ENCODE results near the gene HEY2.
A peak's percentile ranks its signal among the peaks of the same experiment; 100 is the strongest.
"Not testable (repeated sequence)": the region's sequence is repeated elsewhere in the genome, so short reads cannot be mapped to it uniquely, and the experiment has no call there.

The HEY2 gene

DNA sequence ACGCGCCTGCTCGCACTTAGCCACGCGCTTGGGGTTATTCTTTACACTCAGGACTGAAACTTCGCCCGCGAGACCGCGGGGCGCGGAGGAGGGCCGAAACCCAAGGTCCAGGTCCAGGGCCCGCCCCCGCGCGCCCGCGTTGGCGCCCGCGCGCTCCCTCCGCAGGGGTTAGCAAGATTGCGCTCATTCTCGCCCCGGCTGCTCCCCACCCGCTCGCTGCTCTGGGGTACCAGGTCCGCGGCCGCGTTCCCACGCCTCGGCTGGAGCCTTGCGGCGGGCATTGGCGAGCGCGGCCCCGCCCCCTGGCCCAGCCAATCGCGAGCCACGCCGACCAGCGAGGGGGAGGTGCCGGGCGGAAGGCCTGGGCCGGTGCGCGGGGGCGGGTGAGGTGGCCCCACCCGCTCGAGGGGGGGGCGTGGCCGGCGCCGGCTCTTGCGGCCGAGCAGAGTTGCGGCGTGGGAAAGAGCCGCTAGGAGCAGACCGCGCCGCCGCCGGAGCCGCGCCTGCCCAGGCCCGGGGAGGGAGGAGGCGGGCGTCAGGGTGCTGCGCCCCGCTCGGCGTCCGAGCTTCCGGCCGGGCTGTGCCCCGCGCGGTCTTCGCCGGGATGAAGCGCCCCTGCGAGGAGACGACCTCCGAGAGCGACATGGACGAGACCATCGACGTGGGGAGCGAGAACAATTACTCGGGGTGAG is at the start of gene HEY2:
TSS of gene HEY2 (plus strand) at position 460 of the 692 bp plus-strand sequence. CDS start at position 605, 145 bp downstream.
- intact Hi-C loops (cut with DNase I) = no loop called here
- peak; percentile 84 to 99 (median 90) for DNase-seq

DNA sequence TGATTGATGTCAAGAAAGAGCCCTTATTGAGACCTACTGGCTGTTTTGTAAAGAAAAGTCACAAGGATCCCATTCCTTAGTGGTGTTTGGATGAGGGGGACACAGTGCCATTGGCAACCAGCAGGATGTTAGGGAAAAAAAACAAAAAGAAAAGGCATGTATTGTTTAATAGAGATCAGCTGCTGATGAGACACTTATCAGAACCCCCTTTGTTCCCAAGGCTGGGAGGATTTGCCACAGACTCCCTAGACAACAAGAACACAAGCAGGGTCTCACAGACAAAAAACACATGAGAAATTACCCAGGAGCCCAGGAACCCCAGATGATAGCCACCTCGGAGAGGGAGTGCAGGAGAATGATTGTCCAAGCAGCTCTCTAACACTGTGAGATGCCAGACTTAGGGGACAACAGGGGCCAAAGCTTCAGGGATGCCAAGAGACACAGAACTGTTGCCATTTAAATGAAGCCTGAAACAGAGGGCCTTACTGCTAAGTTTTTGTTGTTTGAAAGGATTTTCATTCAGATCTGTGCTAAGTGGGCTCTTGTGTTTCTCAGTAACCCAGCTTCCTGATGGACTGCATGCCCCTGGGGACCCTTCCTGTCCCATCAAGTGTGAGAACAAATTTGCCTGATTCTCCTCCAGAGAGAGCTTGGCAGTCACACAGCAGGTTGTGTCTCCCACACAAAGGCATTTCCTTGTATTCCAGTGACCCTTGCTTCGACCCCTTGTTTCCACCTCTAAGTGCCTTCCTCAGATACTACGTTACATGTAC is 48.7 kb upstream of the HEY2 start:
- DNase-seq = peak in 4 of 10 donors; percentile 10 to 80 (median 27)
- intact Hi-C loops (cut with DNase I) = no loop called here

DNA sequence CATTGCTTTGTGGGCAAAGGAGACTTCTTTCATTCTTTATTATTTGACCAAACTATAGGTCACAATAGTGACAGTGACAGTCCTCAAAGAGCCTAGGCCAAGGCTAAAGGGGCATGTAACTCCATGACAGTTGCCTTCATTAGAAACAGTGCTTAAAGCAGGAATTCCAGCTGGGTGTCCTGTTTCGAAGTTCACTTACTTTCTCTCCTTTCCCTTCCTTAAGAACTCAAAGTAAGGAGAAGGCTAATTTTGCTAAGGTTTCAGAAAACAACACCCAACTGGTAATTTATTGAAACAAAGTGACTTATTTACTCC is 48.1 kb upstream of the HEY2 start:
- intact Hi-C loops (cut with DNase I) = no loop called here
- DNase-seq = no peak

DNA sequence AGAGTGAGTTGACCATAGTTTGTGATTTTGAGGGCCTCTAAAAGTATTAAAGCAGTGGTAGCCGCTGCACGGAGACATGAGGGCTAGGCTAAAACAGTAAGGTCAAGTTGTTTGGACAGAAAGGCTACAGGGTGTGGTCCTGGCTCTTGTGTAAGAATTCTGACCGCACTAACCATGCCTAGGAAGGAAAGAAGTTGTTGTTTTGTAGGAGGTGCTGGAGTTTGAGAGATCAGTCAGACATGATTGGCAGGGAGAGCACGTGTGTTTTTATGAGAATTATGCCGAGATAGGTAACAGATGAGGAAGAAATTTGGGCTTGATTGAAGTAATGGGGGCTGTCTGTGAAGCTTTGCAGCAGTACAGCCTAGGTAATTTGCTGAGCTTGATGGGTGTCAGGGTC is 45.5 kb upstream of the HEY2 start:
- intact Hi-C loops (cut with DNase I); DNase-seq: not testable (repeated sequence)

DNA sequence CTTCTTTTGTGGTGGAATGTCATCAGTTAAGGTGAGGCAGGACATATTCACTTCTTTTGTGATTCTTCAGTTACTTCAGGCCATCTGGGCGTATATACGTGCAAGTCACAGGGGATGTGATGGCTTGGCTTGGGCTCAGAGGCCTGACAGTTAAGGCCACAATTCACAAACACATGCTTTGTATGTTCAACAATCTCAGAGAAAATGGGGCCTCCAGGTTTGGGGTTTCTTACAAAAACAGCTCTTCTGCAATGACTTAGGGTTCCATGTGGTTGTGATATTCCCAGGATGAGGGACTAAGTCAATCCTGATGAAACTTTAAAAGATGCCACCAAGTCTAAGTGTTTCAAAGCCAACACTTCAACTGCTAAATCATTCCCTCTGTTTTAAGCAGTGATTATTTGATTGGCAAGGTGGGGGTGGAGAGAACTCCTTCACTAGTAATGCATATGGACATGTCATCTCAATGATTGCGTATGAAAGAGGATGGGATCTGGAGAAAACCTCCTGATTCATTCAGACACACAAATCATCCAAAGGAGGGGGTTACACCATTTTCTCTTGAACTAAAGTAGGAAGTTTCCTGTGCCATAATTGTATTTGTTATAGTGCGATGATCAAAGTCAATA is 41.7 kb upstream of the HEY2 start:
- DNase-seq = no peak
- intact Hi-C loops (cut with DNase I) = no loop called here

DNA sequence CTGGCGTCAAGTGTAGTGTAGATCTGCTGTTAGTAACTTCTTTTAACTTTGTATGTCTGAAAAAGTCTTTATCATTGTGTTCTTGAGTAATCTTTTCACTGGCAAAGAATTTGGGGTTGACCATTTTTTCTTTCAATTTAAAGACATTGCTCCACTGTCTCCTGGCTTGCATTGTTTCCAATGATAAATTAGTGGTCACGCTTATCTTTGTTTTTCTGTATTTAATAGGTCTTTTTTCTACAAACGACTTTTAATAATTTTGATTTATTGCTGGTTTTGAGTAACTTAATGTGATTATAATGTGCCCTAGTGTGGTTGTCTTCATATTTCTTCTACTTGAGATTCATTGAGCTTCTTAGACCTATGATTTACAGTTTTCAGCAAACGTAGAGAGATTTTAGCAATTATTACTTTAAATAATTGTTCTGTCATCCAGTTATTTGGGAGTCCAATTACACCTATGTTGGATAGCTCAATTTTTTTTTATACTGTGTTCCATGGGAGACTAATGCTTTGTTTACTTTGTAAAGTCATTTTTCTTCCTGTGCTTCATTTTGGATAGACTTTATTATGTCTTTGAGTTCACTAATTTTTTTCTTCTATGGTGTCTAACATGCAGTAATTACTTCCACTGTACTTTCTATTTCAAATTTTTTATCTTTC is 38.3 kb upstream of the HEY2 start:
- DNase-seq = no peak
- intact Hi-C loops (cut with DNase I) = no loop called here

DNA sequence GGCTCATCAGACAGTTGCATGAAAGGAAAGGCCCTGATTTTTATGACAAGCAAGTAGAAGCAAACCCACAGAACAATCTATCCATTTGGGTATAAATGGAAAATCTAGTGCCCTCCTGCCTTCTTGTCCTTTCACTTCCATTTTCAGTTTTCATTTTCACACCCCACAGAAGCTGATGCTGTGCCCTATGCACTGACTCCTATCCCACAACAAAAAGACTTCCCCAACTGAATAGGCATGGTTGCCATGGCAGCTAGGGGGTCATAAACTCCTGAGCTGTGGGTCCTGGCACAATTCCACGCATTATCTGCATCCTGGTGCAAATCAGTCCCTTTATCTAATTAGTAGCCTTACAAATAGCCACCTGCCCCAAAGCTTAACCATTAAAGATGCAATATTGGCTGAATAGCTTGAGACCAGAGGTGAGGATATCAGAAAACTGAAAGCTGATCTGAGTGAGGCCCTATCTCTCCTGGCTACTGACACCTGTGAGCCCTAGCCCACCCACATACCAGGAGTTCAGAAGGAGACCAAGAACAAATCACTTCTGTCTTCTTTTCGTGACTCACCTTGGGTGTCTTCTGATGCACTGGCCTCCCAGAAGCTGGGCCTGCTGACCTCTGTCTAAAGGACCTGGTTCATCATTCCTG is 34.9 kb upstream of the HEY2 start:
- intact Hi-C loops (cut with DNase I) = no loop called here
- no peak for DNase-seq

DNA sequence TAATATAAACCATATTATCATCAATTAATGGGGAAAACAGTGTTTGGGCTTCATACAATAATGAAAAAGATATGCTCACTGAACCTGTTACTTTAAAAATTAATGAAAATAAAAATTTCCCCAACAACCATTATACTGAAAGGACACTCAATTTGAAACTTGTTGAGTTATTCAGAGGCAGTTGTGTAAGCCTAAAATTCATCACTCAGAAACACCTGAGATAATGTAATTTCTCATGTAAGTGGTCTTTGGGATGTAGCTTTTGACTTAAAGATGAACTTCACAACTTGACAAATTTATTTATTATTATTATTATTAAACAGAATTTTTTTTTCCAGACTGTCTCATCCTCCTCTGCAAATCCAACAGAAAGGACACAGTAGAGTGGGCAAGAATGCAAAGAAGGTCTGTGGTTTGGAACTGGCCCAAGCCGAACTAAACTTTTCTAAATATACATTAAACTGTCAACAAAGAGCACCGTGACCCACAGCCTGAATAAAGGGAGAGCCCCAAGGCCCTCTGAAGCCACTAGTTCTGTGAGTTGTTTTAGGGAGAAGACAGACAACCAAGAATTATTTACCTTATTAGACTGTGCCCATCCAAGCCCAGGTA is 32.2 kb upstream of the HEY2 start:
- intact Hi-C loops (cut with DNase I) = no loop called here
- DNase-seq = no peak

DNA sequence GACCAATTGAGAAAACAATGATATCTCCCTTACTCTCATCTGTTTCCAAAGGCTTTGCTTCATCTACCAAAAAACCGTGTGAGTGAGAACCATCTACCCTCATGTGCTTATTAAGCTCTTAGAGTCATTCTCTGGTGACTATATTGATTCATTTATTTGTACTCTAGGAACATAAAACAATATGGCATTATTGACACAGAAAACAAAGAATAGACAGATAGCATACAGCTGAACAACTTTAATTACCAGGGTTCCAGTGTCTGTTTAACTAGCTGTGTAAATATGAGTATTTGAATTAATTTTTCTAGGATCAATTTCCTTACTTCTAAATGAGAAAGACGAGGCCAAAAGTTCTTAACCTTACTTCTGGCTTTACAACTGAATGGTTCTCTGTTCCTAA is 31.3 kb upstream of the HEY2 start:
- intact Hi-C loops (cut with DNase I) = no loop called here
- DNase-seq = no peak

DNA sequence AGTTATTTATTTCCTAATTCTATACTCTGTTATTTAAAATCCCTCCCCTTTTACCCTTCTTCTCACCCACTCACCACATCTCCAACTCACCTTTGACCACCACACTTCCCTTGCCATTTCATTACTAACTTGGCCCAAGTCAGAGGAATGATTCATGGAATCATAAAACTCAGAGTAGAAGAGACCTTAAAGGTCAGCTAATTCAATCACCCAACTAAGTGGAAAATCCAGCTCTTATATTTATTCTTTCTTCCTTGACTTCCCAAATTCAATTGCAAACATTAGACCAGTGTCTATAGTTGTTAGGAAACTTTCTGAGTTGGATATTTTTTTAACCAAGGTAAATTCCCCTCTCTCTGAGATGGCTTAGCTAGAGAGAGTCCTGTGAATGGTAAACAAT is 26.5 kb upstream of the HEY2 start:
- no peak for DNase-seq
- intact Hi-C loops (cut with DNase I) = no loop called here

DNA sequence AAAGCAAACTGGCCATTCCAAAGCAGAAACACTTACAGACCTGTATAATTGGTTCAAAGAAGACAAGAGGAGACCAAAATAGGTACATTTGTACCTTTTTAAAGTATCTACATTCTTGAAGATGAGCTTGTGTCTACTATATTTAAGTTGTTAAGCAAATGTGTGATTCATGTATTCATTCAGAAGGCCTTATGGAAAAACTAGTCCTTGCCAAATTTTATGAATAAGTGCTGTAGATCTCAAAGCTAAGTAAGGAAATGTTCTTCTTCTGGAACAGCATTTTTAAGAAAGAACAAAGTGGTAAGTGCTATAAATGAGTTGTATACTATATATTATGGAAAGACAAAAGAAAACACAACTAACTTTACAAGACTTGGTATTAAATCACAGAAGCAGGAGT is 22.2 kb upstream of the HEY2 start:
- intact Hi-C loops (cut with DNase I) = no loop called here
- no peak for DNase-seq

- intact Hi-C loops (cut with DNase I) = no loop called here
- DNase-seq = no peak
Observed at GRCh38 chr6:125728739-125729138, 20.7 kb upstream of the HEY2 start.

GRCh38 chr6:125729983-125730382 is 19.4 kb upstream of the HEY2 start:
- intact Hi-C loops (cut with DNase I) = no loop called here
- no peak for DNase-seq

GRCh38 chr6:125732398-125732797 is 17.0 kb upstream of the HEY2 start:
- DNase-seq = no peak
- intact Hi-C loops (cut with DNase I) = no loop called here

DNA sequence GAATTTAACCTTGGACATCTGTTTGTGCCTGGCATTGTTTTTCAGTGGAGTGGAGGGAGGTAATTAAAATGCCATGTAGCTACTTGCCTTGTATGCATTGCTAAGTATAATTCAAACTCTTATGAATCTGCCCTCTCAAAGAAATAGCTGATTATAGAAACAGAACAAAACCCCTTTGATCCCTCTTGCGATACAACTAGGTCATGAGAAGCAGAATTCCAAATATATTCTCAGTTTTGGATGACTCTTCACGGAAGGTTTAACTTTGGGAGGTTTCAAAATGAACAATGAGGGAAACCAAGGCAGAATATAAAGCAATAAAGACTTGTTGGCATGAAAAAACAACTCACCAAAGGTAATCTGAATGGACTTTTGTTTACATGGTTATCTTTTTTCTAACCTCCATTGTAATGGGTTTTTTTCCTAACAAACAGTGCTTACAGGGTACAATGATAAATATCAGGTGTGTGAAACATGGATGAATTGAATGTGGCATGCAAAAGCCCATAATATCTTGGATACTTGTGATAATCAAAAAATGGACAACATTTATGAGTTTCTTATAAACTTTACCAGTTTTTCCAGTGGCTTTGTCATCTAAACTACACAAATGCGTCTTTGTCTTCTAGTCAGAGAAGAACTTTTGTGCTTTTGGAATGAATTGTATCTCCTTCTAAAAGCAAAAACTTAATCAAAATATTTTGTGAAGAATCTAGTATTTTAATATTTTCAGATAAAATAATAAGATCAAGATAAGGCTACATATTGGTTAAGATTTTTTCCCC is 15.7 kb upstream of the HEY2 start:
- no peak for DNase-seq
- intact Hi-C loops (cut with DNase I) = no loop called here

DNA sequence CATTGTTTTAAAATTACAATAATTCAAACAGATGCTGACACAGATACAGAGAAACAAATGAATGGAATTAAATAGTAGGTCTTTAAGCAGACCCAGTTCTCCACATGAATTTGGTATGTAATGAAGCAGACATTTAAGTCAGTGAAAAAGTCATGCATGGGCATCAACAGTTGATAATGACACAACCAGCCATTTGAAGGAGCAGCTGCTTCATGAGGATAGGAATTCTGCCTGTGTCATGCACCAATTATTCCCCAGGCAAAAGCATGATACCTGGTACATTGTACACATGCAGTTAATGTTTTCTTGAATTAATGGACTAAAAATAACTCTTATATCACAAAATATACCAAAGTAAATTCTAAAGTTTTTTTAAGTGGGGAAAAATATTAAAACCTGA is 11.2 kb upstream of the HEY2 start:
- intact Hi-C loops (cut with DNase I) = no loop called here
- no peak for DNase-seq

DNA sequence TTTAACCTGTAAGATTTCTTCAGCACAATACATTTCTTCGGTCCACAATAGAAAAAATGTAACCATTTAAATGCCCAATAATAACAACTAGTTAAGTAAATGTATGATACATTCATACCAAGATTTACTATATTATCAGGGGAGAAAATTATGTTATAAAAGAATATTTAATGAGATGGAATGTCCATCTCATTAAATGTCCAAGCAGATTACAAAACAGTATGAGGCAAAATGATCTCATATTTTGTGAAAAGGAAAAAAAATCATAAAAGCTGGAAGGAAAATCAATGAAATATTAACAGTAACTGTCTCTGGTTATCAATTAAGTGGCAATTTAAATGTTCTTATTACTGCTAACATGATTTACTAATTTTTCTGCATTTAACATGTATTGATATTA is 10.1 kb upstream of the HEY2 start:
- intact Hi-C loops (cut with DNase I) = no loop called here
- DNase-seq = no peak

GRCh38 chr6:125741336-125741735 is 8.1 kb upstream of the HEY2 start:
- intact Hi-C loops (cut with DNase I) = no loop called here
- DNase-seq = no peak

- intact Hi-C loops (cut with DNase I) = no loop called here
- no peak for DNase-seq
Observed at GRCh38 chr6:125742024-125742423, 7.4 kb upstream of the HEY2 start.
